Measurements from ENCODE around the gene LSM2.
A peak's percentile ranks its signal among the peaks of the same experiment; 100 is the strongest.
"Not testable (repeated sequence)": the region's sequence is repeated elsewhere in the genome, so short reads cannot be mapped to it uniquely, and the experiment has no call there.

Gene LSM2

GRCh38 chr6:31827286-31828079 is 20.7 kb upstream of the LSM2 start, which contains the start of gene HSPA1B:
TSS of gene HSPA1B (plus strand) at chr6:31827738. CDS start at chr6:31827951, 213 bp downstream.
- DNase-seq (ENCODE audit: low spot score), result peak; percentile 100

GRCh38 chr6:31826793-31827285 is 20.1 kb upstream of the LSM2 start:
- DNase-seq (ENCODE audit: low spot score), result peak; percentile 86

- no peak for DNase-seq (ENCODE audit: low spot score)
Measured at GRCh38 chr6:31825553-31825952, 18.8 kb upstream of the LSM2 start.

GRCh38 chr6:31823592-31824196 is 16.9 kb upstream of the LSM2 start:
- not testable (repeated sequence) for DNase-seq (ENCODE audit: low spot score)

- DNase-seq (ENCODE audit: low spot score), result peak; percentile 87
Measured at GRCh38 chr6:31822036-31822821, 15.5 kb upstream of the LSM2 start.

- DNase-seq (ENCODE audit: low spot score), result peak; percentile 60
Measured at GRCh38 chr6:31821301-31822035, 14.7 kb upstream of the LSM2 start.

- not testable (repeated sequence) for DNase-seq (ENCODE audit: low spot score)
Measured at GRCh38 chr6:31820399-31820798, 13.6 kb upstream of the LSM2 start.

GRCh38 chr6:31819871-31820299 is 13.1 kb upstream of the LSM2 start:
- DNase-seq (ENCODE audit: low spot score), result no peak

GRCh38 chr6:31817929-31818511 is 11.3 kb upstream of the LSM2 start:
- DNase-seq (ENCODE audit: low spot score), result not testable (repeated sequence)

- DNase-seq (ENCODE audit: low spot score), result not testable (repeated sequence)
Measured at GRCh38 chr6:31817133-31817928, 10.6 kb upstream of the LSM2 start.

GRCh38 chr6:31815025-31815838 is 8.5 kb upstream of the LSM2 start, which contains the start of the genes HSPA1A and HSPA1L:
TSS of gene HSPA1A (plus strand) at chr6:31815543. CDS start at chr6:31815757, 214 bp downstream.
TSS of gene HSPA1L (minus strand) at chr6:31815283. CDS start at chr6:31811972, 3,311 bp downstream.
- peak; percentile 98 for DNase-seq (ENCODE audit: low spot score)

- peak; percentile 98 for DNase-seq (ENCODE audit: low spot score)
Measured at GRCh38 chr6:31814677-31815024, 7.9 kb upstream of the LSM2 start.

GRCh38 chr6:31813465-31813849 is 6.7 kb upstream of the LSM2 start:
- no peak for DNase-seq (ENCODE audit: low spot score)

GRCh38 chr6:31811645-31812044 is 4.9 kb upstream of the LSM2 start:
- DNase-seq (ENCODE audit: low spot score), result no peak

- DNase-seq (ENCODE audit: low spot score), result not testable (repeated sequence)
Measured at GRCh38 chr6:31808599-31808998, 1.8 kb upstream of the LSM2 start.

GRCh38 chr6:31805939-31806469 is 762 bp downstream of the LSM2 start:
- DNase-seq (ENCODE audit: low spot score), result no peak

GRCh38 chr6:31801031-31801927 is 5.5 kb downstream of the LSM2 start:
- not testable (repeated sequence) for DNase-seq (ENCODE audit: low spot score)

GRCh38 chr6:31799781-31800180 is 7.0 kb downstream of the LSM2 start:
- DNase-seq (ENCODE audit: low spot score), result no peak

Measured in kidney tubule cell (primary cell).